Measurements from ENCODE around the gene CFAP74. TPM values are rescaled to one million over a fixed set of nuclear protein-coding genes. Genes with fewer than 3 reads are reported as not detected.

CFAP74 gene
- total and polyA plus RNA-seq, 9 of the 15 experiments (the other 6 are each of a cell fraction or from before 2014, with no cell fraction given) = 0.03 to 0.15 (median 0.05) TPM; not detected in 6

GRCh38 chr1:1914101-1914970 is 89.2 kb downstream of the CFAP74 start:
- H4K20me1 ChIP-seq (replicated peaks; ENCODE audit: control insufficient read depth, insufficient read depth, low read length) = 0 out of 2 replicates have a peak, but pooled peaks cover 4% of the 10 kb centered on the region
- intact Hi-C loops (cut with micrococcal nuclease) = no loop called here
- TF ChIP-seq SMAD3 (CRISPR knock-in tag; conservative IDR thresholded peaks at IDR 0.05) (no peak), CHCHD3 (CRISPR knock-in tag; IDR thresholded peaks at IDR 0.05) (no peak), RBM34 (IDR thresholded peaks at IDR 0.05; ENCODE audit: borderline replicate concordance, insufficient read depth, low read length) (no peak), ZKSCAN3 (CRISPR knock-in tag; IDR thresholded peaks at IDR 0.05) (no peak), HDAC1 (IDR thresholded peaks at IDR 0.05) (no peak), PRDM10 (IDR thresholded peaks at IDR 0.05; ENCODE audit: partially characterized antibody) (no peak), ADNP (tag; IDR thresholded peaks at IDR 0.05) (no peak), HEY1 (CRISPR knock-in tag; IDR thresholded peaks at IDR 0.05; ENCODE audit: borderline replicate concordance) (no peak), NR2F6 (CRISPR knock-in tag; IDR thresholded peaks at IDR 0.05) (no peak), HOMEZ (CRISPR knock-in tag; IDR thresholded peaks at IDR 0.05) (no peak), MEF2A (IDR thresholded peaks at IDR 0.05; ENCODE audit: control insufficient read depth, low read depth, low read length) (no peak), ZNF134 (CRISPR knock-in tag; conservative IDR thresholded peaks at IDR 0.05) (no peak), SAP30 (IDR thresholded peaks at IDR 0.05; ENCODE audit: borderline replicate concordance, insufficient read depth, low read depth, low read length, poor library complexity, severe bottlenecking) (no peak), MYBL2 (IDR thresholded peaks at IDR 0.05; ENCODE audit: low read depth) (no peak), MYBL2 (CRISPR knock-in tag; IDR thresholded peaks at IDR 0.05; ENCODE audit: borderline replicate concordance) (no peak), ZNF354B (CRISPR knock-in tag; IDR thresholded peaks at IDR 0.05) (no peak), GATAD2A (IDR thresholded peaks at IDR 0.05) (no peak)

More at GRCh38 chr1:1914101-1914970, 89.2 kb downstream of the CFAP74 start:
- H3K27me3 ChIP-seq (ENCODE audit: control insufficient read depth in 2 of 2, insufficient read depth in 2 of 2, low read length in 2 of 2) = no peaks in the 10 kb centered on the region
- ATAC-seq (no peak), FAIRE-seq (no peak), DNase-seq (ENCODE audit: extremely low read depth in 1 of 4, low spot score in 3 of 4) (peak in 1 of 4 experiments; percentile 3)
- in situ Hi-C loops (cut with MboI) = loop anchor here (10.0 kb wide), 1 partner anchor 550 kb away; no protein-coding TSS in a partner anchor
- BruUV-seq (replicated peaks) = no TSS peak
- no peak overlapping the region for H3K4me3 ChIP-seq
- ChIA-PET CTCF (ENCODE audit: low intra/inter-chr PET ratio) (no interaction called here), POLR2A (interaction anchor here (0.6 to 2.5 kb wide), 3 partner anchors 13 to 162 kb away, joined by 3 to 6 read pairs (median 4); no protein-coding TSS in a partner anchor)
- H2AFZ ChIP-seq (ENCODE audit: low read depth, low read length) = no peak overlapping the region
- H3K27ac ChIP-seq (ENCODE audit: extremely low read depth, low read depth, low read length) = no peak overlapping the region
- H3K9me1 ChIP-seq (ENCODE audit: control insufficient read depth, insufficient read depth, low read length) = no peaks in the 10 kb centered on the region
- H3K4me2 ChIP-seq (ENCODE audit: insufficient read depth, low read length) = no peak overlapping the region
- H3K36me3 ChIP-seq (ENCODE audit: control insufficient read depth, insufficient read depth, low read length) = no peaks in the 10 kb centered on the region
- peak overlapping the region in 1 of 2 experiments; percentile 65; a peak in 2 of 4 replicates for H3K9ac ChIP-seq (ENCODE audit: insufficient read depth in 1 of 2, low read depth in 2 of 2, low read length in 2 of 2)
- peaks cover 6 to 63% of the 10 kb centered on the region in 2 experiments for H3K4me1 ChIP-seq (replicated peaks in 1 of 2; ENCODE audit: control insufficient read depth in 2 of 2, insufficient read depth in 2 of 2, low read length in 2 of 2)
- no peaks in the 10 kb centered on the region for H3K79me2 ChIP-seq (ENCODE audit: control insufficient read depth, insufficient read depth, low read length)
- 33% methylated on average over 20 of the region's 20 CpGs for WGBS (ENCODE audit: insufficient coverage, low coverage, missing lambda C conversion rate)
- no peaks in the 10 kb centered on the region for H3K9me3 ChIP-seq (replicated peaks; ENCODE audit: control insufficient read depth, insufficient read depth, low read depth, low read length)
